GM08714 (cell line): Measurements from ENCODE around the gene PDE6B.

ENCODE experiments used
- H3K4me3 ChIP-seq: fragments of 200-500 bp; sonication (Bioruptor generic); 2 replicates; pipeline ENCODE4 v1.5.1; 2014; ENCODE audit warnings: mild to moderate bottlenecking, low read length, inconsistent platforms
- ZNF274 ChIP-seq: IDR thresholded peaks from 2 replicates; pipeline ENCODE4 v1.6.1; 2012; ENCODE audit warnings: mild to moderate bottlenecking, low read depth, low read length

The PDE6B gene

DNA sequence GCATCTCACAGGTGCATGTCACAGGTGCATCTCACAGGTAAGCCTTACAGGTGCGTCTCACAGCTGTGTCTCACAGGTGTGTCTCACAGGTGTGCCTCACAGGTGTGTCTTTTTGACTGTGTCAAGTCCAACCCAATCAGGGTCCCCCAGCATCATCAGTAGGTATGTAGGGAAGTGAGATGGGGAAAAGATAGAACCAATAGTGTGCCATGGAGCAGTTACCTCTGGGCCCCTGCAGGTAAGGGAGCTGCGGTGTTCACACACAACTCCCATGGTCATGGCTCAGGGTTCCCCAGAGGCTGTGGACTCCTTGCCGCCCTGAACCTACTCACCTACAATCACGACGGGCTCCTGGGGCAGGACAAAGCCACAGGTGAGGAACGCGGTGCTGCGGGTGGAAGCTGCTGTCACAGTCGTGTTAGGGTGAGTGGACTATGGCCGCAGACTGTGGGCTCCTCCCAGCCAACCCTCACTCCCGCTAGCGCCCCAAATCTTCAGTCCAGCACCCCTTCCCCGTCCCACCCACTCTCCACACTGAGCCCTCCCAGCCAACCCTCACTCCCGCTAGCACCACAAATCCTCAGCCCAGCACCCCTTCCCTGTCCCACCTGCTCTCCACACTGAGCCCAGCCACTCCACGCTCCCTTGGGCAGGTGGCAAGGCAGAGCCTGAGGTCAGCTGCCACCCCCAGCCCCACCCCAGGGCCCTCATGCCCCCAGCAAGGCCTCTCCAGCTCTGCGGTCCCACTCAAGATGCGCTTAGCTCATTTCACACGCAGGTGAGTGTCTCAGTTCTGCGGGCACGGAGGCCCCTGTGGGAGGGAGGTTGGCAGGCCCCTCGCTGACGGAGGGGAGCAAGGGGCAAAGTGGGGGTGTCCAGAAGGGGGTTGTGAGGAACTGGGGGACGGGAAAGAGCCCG, 2.1 kb upstream of the PDE6B start:
- no peak overlapping the region for H3K4me3 ChIP-seq
- no peak for TF ChIP-seq ZNF274

DNA sequence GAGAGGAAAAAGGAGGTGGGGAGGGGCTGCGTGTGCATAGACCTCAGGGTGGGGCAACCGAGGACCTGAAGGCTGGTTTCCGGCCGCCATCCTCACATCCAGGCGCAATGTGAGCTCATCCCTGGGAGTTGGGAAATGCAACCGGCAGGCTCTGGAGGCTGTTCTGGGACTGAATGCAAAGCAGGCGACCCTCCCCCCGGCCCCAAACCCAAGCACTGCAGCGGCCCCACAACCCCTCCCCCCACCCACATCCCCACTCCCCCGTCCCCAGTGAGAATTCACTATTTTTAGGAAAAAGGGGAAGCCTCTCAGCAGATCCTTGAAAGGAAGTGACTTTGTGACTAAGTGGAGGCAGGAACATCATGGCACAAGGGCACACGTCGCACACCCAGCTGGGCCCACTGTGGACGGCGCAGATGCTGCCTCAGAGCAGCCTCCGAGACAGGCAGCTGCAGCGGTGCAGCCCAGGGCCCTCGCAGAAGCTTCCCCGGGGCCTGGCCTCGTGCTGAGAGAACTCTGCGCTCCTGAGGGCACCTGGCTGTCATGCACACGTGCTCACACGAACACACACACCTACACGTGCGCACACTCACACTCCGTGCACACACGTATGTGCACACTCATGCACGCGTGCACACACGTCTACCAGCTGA, 1.3 kb upstream of the PDE6B start:
- no peak overlapping the region for H3K4me3 ChIP-seq
- TF ChIP-seq ZNF274 = no peak

DNA sequence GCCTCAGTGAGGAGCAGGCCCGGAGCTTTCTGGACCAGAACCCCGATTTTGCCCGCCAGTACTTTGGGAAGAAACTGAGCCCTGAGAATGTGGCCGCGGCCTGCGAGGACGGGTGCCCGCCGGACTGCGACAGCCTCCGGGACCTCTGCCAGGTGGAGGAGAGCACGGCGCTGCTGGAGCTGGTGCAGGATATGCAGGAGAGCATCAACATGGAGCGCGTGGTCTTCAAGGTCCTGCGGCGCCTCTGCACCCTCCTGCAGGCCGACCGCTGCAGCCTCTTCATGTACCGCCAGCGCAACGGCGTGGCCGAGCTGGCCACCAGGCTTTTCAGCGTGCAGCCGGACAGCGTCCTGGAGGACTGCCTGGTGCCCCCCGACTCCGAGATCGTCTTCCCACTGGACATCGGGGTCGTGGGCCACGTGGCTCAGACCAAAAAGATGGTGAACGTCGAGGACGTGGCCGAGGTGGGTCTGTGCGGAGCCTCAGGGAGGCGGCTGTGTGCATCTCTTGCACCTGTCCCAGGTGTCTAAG, 323 bp downstream of the PDE6B start:
- no peak overlapping the region for H3K4me3 ChIP-seq
- no peak for TF ChIP-seq ZNF274

DNA sequence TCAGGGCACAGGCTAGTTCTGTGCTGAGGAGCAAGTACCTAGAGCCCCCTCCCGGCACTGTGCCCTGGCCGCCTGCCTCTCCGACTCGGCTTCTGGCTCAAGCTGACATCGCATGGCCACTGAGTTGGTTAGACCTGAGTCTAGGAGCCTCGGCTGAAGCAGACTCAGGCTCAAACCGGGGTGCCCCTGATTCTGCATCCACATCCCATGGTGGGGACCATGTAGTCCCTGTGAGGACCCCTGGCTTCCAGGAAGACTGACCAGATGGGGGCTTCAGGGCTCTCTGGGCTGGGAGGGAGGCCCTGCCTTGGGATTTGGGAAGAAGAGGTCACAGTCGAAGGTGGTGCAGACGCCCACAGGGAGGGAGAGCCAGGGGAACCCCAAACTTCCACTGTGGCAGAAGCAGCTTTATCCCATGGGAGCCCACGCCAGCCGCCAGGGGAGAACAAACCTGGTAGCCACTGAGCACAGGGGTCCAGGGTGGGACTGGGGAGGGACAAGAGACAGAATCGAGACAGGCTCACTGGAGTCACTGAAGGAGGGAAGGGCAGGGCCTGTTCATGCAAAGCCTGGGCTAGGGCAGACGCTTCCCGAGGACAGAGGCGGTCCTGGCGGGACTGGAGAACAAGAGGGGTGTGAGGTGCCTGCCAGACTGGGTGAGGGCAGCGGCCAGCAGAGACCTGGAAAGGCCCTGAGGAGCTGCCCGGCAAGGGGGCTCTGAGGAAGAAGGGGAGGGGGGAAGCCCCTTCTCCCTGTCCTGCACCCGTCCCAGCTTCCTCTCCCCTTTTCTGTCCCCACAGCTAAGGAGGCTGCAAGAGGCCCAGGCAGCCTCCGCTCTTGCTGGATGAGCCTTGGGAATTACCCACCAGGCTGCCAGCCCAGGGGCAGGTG, 1.1 kb downstream of the PDE6B start:
- no peak overlapping the region for H3K4me3 ChIP-seq
- no peak for TF ChIP-seq ZNF274

DNA sequence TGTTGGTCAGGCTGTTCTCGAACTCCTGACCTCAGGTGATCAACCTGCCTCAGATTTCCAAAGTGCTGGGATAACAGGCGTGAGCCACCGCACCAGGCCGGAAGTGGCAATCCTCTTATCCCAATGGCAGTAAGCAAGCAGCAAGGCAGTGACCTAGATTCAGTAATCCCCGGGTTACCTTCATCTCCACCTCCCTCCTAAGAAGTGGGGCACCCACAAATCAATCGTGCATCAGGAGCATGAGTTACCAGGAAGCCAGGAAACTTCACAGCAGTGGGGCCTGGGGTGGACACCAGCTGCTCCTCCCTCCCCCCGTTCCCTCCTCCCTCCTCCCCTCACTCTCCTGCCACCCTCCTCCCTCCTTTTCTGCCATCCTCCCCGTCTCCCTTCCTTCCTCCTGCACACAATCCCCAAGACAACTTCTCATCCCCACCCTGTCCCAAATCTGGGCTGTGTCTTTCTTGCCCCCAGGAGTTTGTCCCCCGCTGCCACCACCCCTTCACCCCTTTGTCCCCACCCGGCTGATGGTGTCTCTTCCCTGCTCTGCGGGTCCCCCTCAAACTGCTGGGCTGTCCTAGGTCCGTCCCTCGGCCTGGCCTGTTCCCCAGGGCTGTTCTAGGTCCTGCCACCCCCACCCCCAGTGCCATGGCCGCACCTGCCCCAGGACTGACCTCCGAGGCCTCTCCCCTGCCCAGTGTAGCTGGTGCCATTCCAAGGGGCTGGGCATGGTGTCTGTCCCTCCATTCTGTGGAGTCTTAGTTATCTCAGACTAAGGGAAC, 2.2 kb downstream of the PDE6B start:
- no peak overlapping the region for H3K4me3 ChIP-seq
- no peak for TF ChIP-seq ZNF274

- no peak overlapping the region for H3K4me3 ChIP-seq
- TF ChIP-seq ZNF274 = no peak
These were observed 3.0 kb downstream of the PDE6B start for GRCh38 chr4:628311-628741.

DNA sequence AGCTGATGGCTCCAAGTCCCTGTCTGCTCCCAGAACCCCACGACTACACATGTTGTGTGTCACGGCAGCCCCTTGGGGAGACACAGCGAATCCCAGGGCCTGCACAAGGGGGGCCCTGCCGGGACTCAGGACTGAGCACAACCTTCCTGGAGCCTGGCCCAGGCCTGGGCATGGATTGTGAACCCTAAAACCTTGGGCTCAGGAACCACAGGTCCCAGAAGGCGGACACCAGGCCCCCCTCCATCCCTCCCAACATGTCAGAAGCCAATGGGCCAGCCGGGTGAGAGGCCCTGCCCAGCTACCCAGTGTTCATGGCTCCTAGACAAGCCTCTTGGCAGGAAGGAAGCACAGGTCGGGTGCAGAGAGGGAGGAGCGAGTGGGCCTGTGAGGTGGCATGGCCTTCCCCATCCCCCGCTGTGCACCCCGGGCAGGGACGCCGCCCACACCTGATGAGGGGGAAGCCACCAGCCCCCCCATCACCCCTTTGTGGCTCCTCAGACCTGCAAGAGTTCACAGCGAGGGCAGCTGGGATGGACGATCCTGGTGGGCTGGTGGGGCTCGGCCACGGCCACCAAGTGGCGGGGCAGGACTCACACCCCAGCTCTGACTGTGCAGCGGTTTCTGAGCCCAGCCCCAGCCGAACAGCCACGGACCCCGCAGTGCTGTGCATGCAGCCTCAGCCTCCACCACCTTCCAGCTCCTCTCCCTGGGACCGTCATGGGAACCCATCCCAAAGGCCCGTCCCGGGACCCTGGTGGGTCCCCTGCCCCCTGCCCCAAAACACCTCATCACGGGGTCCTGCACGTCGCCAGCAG, 3.7 kb downstream of the PDE6B start:
- no peak for TF ChIP-seq ZNF274
- no peak overlapping the region for H3K4me3 ChIP-seq

GRCh38 chr4:629636-629914, 4.2 kb downstream of the PDE6B start:
- no peak for TF ChIP-seq ZNF274
- H3K4me3 ChIP-seq = no peak overlapping the region

DNA sequence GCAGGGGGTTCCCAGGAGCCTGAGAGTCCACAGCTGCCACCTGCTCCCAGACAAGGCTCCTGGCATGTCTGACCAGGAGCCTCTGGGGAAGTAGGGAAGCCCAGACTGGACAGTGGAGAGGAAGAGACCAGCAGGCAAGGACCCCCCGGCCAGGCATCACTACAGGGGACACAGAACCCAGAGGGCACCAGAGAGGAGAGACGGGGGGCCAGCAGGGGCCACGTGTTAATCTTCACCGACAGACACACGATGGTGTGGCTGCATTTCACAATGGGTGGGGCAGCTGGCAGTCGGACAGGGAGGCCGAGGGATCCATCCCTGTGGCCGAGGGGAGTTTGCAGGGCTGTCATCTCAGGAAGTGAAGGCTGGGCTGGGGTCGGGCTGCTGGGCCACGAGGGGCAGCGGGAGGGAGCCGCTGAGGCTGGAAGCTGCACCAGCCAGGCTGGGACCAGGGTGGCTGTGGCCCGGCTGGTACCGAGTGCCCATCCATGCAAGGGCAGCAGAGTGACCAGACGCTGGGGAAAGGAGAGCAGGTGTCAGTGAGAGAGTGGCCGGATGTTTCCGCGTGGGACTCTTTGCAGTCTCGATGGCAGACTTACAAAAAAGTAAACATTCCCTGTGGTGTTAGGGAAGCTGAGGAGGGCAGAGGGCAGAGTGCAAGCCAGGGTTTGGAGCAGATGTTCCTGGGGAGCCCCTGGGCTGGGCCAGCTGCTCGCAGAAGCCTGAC, 4.7 kb downstream of the PDE6B start:
- TF ChIP-seq ZNF274 = no peak

GRCh38 chr4:630656-631055, 5.3 kb downstream of the PDE6B start:
- no peak for TF ChIP-seq ZNF274
- H3K4me3 ChIP-seq = no peak overlapping the region

More for the DNA sequence above, 4.7 kb downstream of the PDE6B start:
- H3K4me3 ChIP-seq = no peak overlapping the region

GRCh38 chr4:632196-632790, 6.9 kb downstream of the PDE6B start:
- H3K4me3 ChIP-seq = no peak overlapping the region

DNA sequence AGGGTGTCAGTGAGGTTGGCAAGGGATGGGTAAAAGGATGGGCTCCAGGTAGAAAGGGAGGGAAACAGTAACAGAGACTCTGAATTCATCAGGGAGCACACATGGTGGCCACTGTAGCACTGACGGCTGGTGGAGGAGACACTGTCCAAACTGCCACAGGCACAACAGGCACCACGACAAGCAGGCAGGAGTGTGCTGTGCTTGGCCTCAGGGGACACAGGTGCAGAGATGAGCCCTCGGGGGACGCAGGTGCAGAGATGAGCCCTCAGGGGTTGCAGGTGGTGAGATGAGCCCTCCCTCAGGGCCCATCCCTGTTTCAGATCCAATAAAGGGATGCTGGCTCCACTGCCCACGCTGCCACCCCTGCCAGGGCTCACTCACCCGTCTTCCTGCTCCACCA, 7.6 kb downstream of the PDE6B start:
- no peak for TF ChIP-seq ZNF274

More at GRCh38 chr4:632196-632790, 6.9 kb downstream of the PDE6B start:
- TF ChIP-seq ZNF274 = no peak

More for the DNA sequence above, 7.6 kb downstream of the PDE6B start:
- no peak overlapping the region for H3K4me3 ChIP-seq
